Measurements from ENCODE around the gene E2F2.
"Not testable (repeated sequence)": the region's sequence is repeated elsewhere in the genome, so short reads cannot be mapped to it uniquely, and the experiment has no call there.

Gene E2F2

GRCh38 chr1:23525558-23526250, 5.3 kb downstream of the E2F2 start:
- peak overlapping the region; percentile 95 for H3K27ac Mint-ChIP-seq
- H3K4me3 Mint-ChIP-seq = peak overlapping the region; percentile 58
- H3K36me3 Mint-ChIP-seq = peaks cover 58% of the 10 kb centered on the region
- no peaks in the 10 kb centered on the region for H3K9me3 Mint-ChIP-seq
- no peak for ATAC-seq
- H3K4me1 Mint-ChIP-seq = peaks cover 84% of the 10 kb centered on the region
- no peak for DNase-seq (ENCODE audit: low spot score in 2 of 2)

GRCh38 chr1:23524716-23525401, 6.2 kb downstream of the E2F2 start:
- H3K4me1 Mint-ChIP-seq = peaks cover 79% of the 10 kb centered on the region
- H3K4me3 Mint-ChIP-seq = peak overlapping the region; percentile 58
- no peak for DNase-seq (ENCODE audit: low spot score in 2 of 2)
- no peaks in the 10 kb centered on the region for H3K9me3 Mint-ChIP-seq
- H3K27ac Mint-ChIP-seq = peak overlapping the region; percentile 95
- ATAC-seq = peak; percentile 3
- H3K36me3 Mint-ChIP-seq = peaks cover 61% of the 10 kb centered on the region

- H3K9me3 Mint-ChIP-seq = no peaks in the 10 kb centered on the region
- H3K36me3 Mint-ChIP-seq = peaks cover 65% of the 10 kb centered on the region
Measured at GRCh38 chr1:23524163-23524562, 6.9 kb downstream of the E2F2 start.

GRCh38 chr1:23522244-23522982, 8.6 kb downstream of the E2F2 start:
- peaks cover 55% of the 10 kb centered on the region for H3K4me1 Mint-ChIP-seq
- H3K36me3 Mint-ChIP-seq = peaks cover 78% of the 10 kb centered on the region
- DNase-seq (ENCODE audit: low spot score in 2 of 2) (peak in 1 of 2 donors; percentile 59), ATAC-seq (peak; percentile 77)
- H3K4me3 Mint-ChIP-seq = no peak overlapping the region
- no peaks in the 10 kb centered on the region for H3K9me3 Mint-ChIP-seq
- H3K27ac Mint-ChIP-seq = peak overlapping the region; percentile 52

More at GRCh38 chr1:23524163-23524562, 6.9 kb downstream of the E2F2 start:
- ATAC-seq = no peak
- H3K4me3 Mint-ChIP-seq = no peak overlapping the region
- DNase-seq (ENCODE audit: low spot score in 2 of 2) = no peak
- peaks cover 72% of the 10 kb centered on the region for H3K4me1 Mint-ChIP-seq
- peak overlapping the region; percentile 95 for H3K27ac Mint-ChIP-seq

GRCh38 chr1:23521588-23521987, 9.4 kb downstream of the E2F2 start:
- Mint-ChIP-seq H3K4me1 (peaks cover 46% of the 10 kb centered on the region), H3K36me3 (peaks cover 78% of the 10 kb centered on the region), H3K4me3 (no peak overlapping the region), H3K27ac (peak overlapping the region; percentile 54), H3K9me3 (no peaks in the 10 kb centered on the region)
- no peak for ATAC-seq
- DNase-seq (ENCODE audit: low spot score in 2 of 2) = no peak

GRCh38 chr1:23517581-23517980, 13.5 kb downstream of the E2F2 start:
- no peak for DNase-seq (ENCODE audit: low spot score in 2 of 2)
- Mint-ChIP-seq H3K27ac (no peak overlapping the region), H3K36me3 (peaks cover 85% of the 10 kb centered on the region), H3K4me3 (no peak overlapping the region), H3K4me1 (peaks cover 11% of the 10 kb centered on the region), H3K9me3 (no peaks in the 10 kb centered on the region)
- no peak for ATAC-seq

GRCh38 chr1:23515905-23516304, 15.1 kb downstream of the E2F2 start:
- no peak overlapping the region for H3K4me3 Mint-ChIP-seq
- ATAC-seq = no peak

GRCh38 chr1:23514111-23514679, 16.8 kb downstream of the E2F2 start:
- Mint-ChIP-seq H3K4me1 (no peaks in the 10 kb centered on the region), H3K9me3 (no peaks in the 10 kb centered on the region), H3K36me3 (peaks cover 81% of the 10 kb centered on the region), H3K27ac (no peak overlapping the region), H3K4me3 (no peak overlapping the region)
- ATAC-seq (no peak), DNase-seq (ENCODE audit: low spot score in 2 of 2) (no peak)

More at GRCh38 chr1:23515905-23516304, 15.1 kb downstream of the E2F2 start:
- no peak for DNase-seq (ENCODE audit: low spot score in 2 of 2)
- no peaks in the 10 kb centered on the region for H3K9me3 Mint-ChIP-seq
- peaks cover 85% of the 10 kb centered on the region for H3K36me3 Mint-ChIP-seq
- H3K27ac Mint-ChIP-seq = no peak overlapping the region
- no peaks in the 10 kb centered on the region for H3K4me1 Mint-ChIP-seq

GRCh38 chr1:23509896-23510295, 21.1 kb downstream of the E2F2 start:
- no peak for DNase-seq (ENCODE audit: low spot score in 2 of 2)
- H3K4me3 Mint-ChIP-seq = no peak overlapping the region
- peaks cover 3% of the 10 kb centered on the region for H3K4me1 Mint-ChIP-seq
- no peak for ATAC-seq
- peaks cover 52% of the 10 kb centered on the region for H3K36me3 Mint-ChIP-seq
- H3K27ac Mint-ChIP-seq = no peak overlapping the region
- H3K9me3 Mint-ChIP-seq = no peaks in the 10 kb centered on the region

GRCh38 chr1:23506376-23507107, 24.5 kb downstream of the E2F2 start:
- H3K4me1 Mint-ChIP-seq = peaks cover 5% of the 10 kb centered on the region
- H3K9me3 Mint-ChIP-seq = no peaks in the 10 kb centered on the region
- H3K27ac Mint-ChIP-seq = no peak overlapping the region
- DNase-seq (ENCODE audit: low spot score in 2 of 2) = no peak
- peaks cover 19% of the 10 kb centered on the region for H3K36me3 Mint-ChIP-seq
- no peak for ATAC-seq
- H3K4me3 Mint-ChIP-seq = no peak overlapping the region

GRCh38 chr1:23505851-23506250, 25.2 kb downstream of the E2F2 start:
- ATAC-seq (no peak), DNase-seq (ENCODE audit: low spot score in 2 of 2) (no peak)
- H3K4me1 Mint-ChIP-seq = peaks cover 5% of the 10 kb centered on the region
- peaks cover 13% of the 10 kb centered on the region for H3K36me3 Mint-ChIP-seq
- H3K27ac Mint-ChIP-seq = no peak overlapping the region
- no peaks in the 10 kb centered on the region for H3K9me3 Mint-ChIP-seq
- H3K4me3 Mint-ChIP-seq = no peak overlapping the region

- H3K9me3 Mint-ChIP-seq; H3K4me1 Mint-ChIP-seq; DNase-seq (ENCODE audit: low spot score in 2 of 2); ATAC-seq; H3K36me3 Mint-ChIP-seq; H3K4me3 Mint-ChIP-seq; H3K27ac Mint-ChIP-seq: not testable (repeated sequence)
Measured at GRCh38 chr1:23504156-23504555, 26.9 kb downstream of the E2F2 start.

GRCh38 chr1:23502951-23503350, 28.1 kb downstream of the E2F2 start:
- Mint-ChIP-seq H3K4me1 (peaks cover 5% of the 10 kb centered on the region), H3K9me3 (no peaks in the 10 kb centered on the region)
- no peak for ATAC-seq

GRCh38 chr1:23500466-23500865, 30.6 kb downstream of the E2F2 start:
- H3K36me3 Mint-ChIP-seq = no peaks in the 10 kb centered on the region
- no peak overlapping the region for H3K4me3 Mint-ChIP-seq
- H3K27ac Mint-ChIP-seq = no peak overlapping the region
- H3K9me3 Mint-ChIP-seq = no peaks in the 10 kb centered on the region
- peaks cover 5% of the 10 kb centered on the region for H3K4me1 Mint-ChIP-seq
- no peak for ATAC-seq
- DNase-seq (ENCODE audit: low spot score in 2 of 2) = no peak

More at GRCh38 chr1:23502951-23503350, 28.1 kb downstream of the E2F2 start:
- no peaks in the 10 kb centered on the region for H3K36me3 Mint-ChIP-seq
- no peak overlapping the region for H3K4me3 Mint-ChIP-seq
- DNase-seq (ENCODE audit: low spot score in 2 of 2) = no peak
- no peak overlapping the region for H3K27ac Mint-ChIP-seq
